Endothelial cell of hepatic sinusoid (primary cell): ENCODE data around the gene TMEM51.
"Not testable (repeated sequence)": the region's sequence is repeated elsewhere in the genome, so short reads cannot be mapped to it uniquely, and the experiment has no call there.

Source experiments
- in situ Hi-C: cut with HindIII; loops from 2 replicates; pipeline ENCODE4 v1.10.0; 2017; ENCODE audit warnings: low sequenced_read_pairs

The TMEM51 gene

DNA sequence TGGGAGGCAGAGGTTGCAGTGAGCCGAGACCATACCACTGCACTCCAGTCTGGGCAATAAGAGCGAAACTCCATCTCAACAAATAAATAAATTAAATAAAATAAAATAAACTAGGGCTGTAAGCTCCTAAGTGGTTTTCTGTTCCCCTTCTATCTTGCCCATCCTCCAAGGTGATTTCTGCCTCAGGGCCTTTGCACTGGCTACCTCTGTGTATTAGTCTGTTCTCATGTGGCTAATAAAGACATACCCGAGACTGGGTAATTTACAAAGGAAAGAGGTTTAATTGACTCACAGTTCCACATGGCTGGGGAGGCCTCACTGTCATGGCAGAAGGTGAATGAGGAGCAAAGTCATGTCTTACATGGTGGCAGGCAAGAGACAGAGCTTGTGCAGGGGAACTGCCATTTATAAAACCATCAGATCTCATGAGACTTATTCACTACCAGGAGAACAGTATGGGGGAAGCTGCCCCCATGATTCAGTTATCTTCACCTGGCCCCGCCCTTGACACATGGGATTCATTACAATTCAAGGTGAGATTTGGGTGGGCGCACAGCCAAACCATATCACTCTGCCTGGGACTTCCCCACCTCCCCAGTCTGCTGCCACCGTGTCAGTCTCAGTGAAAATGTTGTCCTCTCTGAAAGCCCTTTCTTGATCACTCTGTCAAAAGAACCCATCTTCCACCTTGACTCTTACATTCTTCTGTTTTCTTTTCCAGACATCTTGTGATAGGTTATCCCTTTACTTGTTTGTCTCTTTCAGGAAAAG, 22.0 kb downstream of the TMEM51 start:
- in situ Hi-C loops, result not testable (repeated sequence)

DNA sequence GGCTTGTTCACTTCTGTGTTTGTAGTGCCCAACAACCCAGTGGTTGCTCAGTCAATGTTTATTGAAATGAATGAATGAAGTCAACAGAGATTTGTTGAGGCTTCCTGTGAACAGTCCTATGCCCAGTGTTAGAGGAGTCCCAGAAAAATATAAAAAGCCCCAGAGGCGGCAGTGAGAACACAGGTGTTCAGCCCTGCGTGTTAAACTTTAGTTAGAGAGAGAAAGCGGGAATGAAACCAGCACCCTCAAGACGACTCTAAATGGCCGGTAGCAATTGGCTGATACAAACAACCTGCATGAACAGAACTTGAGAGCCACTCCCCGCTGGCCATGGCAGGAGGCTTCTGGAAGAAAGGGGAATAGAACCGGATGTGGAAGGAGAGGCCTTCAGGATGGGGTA, 22.6 kb downstream of the TMEM51 start:
- in situ Hi-C loops, result no loop called here

DNA sequence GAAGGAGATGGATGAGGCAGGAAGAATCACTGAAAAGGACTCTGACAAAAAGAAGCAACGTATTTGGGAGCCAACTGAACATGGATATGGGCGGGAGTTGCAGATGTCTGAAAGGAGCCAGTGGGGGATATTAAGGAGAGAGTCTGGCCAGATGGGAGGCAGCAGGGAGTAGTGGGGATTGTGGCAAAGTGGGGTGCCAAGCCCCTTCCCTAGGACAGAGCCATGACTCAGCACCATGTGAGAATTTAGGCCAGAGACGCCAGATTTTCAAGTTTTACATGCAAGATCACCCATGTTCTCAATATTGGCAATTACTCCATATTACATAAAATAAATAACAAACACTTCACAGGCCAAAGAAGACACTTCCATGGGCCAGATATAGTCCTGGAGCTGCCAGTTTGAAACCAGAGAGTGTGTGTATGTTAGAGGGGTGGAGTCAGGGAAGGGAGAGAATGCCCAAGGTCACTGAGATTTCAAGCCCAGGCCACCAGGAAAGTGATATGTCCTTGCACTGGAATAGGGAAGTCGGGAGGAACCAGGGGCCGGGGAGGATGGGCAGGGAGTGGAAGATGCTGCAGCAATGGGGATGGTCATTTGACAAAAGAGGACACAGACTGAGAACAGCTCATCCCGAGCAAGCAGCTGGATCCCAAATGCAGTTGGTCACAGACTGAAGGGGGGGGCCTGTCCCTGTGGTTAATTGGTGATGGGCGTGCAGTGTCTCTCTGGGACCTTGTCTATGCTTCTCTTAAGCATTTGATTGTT, 23.5 kb downstream of the TMEM51 start:
- in situ Hi-C loops, result no loop called here

DNA sequence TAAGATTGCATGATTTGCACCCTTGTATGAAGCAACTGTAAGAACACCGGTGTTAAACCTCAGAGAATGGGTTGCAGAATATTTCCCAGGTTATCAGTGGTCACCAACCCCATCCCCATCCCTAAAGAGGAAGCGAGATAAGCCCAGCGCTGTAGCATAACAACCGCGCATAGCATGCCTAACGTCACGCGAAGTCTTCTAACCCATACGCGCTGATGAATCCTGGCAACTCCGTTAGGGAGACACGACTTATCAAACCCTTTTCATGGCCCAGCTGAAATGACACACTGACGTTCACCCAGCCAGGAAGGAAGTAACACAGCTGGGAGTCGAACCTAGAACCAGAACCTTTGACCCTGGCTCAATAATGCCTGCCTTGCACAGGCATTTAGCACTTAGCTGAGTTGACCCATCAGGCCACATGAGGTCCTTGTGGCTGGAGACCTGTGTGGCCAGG, 24.2 kb downstream of the TMEM51 start:
- in situ Hi-C loops, result no loop called here

DNA sequence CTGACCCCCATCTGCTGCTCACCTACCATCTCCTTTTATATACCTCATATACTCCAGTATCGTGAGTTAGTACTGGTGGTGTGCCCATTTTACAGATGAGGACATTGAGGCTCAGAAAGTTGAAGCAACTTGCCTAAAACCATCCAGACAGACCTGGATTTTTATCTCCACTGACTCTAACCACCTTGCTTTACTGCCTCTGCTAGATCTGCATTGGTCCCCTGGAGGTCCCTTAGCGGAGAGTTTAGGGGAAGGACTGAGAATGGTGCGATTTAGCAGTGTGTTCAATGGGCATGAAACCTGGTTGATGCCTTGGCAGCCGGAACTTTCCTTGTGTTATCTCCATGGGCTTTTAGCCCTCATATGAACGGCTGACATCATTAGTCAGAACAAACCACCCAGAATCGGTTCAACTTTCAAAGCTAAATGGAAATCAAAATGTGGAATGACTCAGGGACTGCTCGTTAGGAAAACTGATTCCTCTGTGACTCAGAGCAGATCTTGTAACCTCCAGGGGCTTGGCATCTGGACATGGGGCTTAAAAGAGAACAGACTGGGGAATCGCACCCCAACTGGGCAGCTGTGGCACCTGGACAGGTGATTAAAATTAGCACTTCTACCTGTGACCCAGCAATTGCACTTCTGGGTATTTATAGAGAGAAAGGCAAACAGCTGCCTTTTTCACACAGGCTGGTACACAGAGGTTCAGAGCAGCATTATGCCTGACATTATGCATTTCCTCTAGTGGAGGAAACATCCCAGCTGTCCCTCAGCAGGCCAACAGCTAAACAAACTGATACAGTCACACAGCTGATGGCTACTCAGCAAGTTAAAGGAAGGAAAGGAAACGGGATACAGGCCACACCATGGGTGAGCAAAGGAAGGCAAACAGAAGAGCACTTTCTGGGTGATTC, 25.3 kb downstream of the TMEM51 start:
- in situ Hi-C loops, result no loop called here

DNA sequence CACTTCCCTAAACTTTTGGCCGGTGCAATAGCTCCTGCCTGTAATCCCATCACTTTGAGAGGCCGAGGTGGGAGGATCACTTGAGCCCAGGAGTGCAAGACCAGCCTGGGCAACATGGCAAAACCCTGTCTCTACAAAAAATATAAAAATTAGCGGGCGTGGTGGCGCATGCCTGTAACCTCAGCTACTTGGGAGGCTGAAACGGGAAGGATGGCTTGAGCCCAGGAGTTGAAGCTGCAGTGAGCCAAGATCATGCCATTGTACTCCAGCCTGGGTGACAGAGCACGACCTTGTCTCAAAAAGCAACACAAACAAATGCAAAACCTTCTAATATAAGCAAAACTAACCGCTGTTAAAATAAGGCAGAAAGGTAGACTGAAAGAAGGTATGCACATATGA, 25.9 kb downstream of the TMEM51 start:
- in situ Hi-C loops, result no loop called here

DNA sequence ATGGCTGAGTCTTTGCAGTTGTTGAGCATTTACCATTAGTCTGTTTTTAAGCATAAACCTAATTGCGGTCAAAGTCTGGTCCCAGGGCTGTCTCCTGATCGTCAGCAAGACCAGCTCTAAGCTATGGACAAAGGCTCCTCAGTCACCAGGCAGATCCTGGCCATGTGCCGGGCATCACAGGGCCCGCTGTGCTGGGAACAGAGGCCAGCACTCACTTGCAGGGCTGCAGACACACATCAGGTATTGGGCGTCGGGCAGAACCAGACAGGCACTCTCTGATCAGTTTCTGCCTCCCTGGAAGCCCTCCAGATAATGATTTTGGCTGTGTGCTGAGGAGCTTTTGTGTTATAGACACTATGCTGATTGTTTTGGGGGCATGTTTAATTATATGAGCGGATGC, 26.6 kb downstream of the TMEM51 start:
- in situ Hi-C loops, result no loop called here

DNA sequence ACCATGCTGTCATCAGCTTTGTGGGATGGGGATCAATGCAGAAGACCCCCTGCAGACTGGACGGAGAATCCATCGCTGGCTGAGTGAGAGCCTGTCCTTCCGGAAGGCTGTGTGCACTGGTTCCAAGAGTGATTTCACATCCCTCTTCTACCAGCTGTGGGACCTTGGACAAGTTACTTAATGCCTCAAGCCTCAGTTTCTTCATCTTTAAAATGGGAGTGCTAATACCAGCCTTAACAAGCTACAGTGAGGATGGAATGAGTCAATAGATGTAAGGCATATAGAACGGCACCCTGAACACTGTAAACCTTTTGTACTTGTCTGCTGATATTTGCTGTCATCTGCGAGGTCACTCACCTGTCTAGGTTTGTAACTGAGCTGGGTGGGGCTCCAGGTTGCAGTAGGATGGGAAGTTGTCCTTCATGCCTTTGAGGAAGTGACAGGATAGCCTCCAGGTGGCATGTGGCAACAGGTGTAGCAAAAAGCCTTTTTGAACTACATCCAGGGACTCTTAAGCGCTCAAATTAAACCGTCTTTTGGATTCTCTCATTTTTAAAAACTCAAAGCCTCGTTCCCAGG, 27.5 kb downstream of the TMEM51 start:
- in situ Hi-C loops, result no loop called here

DNA sequence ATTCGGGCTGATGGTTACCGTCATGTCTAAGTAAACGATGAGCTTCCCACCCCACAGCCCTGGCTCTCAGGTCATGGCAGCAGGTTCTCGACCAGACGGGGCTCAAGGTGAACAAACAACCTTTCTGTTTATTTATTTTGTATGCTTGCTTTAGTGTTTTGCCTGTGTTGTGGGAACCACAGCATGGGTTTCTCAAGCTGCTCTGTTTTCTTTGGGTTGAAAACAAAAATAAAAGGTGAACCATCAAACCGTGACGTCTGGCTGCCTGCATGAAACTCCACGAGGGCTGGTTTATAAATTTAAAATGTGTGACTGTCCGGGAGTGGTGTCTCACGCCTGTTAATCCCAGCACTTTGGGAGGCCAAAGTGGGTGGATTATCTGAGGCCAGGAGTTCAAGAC, 28.0 kb downstream of the TMEM51 start:
- in situ Hi-C loops, result no loop called here

DNA sequence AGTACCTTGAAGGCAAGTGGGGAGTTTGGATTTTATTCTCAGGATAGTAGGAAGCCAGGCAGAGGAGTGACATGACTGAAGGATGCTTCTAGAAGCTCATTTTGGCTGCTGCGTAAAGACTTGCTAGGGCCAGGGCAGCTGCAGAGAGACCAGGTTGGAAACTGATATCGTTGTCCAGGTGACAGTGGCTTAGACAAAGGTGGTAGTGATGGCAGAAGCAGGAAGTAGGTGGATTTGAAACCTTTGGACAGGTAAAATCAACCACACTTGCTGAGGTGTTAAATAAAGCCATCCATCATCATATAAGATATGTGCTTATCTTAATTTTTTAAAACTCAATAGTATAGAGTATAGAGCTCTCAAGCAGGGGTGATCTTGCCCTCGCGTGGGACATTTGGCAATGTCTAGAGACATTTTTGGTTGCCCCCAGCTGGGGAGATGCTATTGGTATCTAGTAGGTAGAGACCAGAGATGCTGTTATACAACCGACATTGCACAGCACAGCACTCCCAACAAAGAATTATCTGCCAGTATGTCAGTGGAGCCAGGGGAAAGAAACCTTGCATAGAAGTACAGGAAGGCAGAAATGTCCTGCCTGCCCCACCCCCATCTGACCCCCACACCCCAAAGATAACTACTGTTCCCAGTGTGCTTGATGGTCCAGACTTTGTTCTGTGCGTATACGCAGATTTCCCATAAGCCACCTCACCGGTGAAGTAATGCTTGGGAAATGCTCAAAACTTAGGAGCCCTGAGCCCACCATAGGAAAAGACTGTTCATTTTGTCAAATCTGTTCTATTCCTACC, 31.1 kb downstream of the TMEM51 start:
- in situ Hi-C loops, result no loop called here

DNA sequence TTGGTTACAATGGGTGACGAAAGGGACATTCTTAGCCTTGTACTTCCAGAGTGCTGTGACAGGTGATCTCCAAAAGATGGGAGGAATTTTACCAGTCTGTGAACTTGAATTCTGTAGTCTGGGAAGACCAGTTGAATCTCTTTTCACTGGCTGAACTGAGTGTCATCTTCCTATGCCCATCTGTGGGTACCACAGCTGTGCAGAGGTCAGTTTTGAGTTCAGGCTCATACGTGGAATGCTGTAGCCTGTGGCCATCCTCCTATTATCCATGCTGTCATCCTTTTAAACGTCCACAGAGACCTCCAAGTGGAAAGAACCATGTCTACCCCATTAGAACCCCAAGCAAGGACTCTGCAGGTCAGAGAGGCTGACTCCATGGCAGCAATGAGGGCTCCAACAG, 32.1 kb downstream of the TMEM51 start:
- in situ Hi-C loops, result no loop called here

DNA sequence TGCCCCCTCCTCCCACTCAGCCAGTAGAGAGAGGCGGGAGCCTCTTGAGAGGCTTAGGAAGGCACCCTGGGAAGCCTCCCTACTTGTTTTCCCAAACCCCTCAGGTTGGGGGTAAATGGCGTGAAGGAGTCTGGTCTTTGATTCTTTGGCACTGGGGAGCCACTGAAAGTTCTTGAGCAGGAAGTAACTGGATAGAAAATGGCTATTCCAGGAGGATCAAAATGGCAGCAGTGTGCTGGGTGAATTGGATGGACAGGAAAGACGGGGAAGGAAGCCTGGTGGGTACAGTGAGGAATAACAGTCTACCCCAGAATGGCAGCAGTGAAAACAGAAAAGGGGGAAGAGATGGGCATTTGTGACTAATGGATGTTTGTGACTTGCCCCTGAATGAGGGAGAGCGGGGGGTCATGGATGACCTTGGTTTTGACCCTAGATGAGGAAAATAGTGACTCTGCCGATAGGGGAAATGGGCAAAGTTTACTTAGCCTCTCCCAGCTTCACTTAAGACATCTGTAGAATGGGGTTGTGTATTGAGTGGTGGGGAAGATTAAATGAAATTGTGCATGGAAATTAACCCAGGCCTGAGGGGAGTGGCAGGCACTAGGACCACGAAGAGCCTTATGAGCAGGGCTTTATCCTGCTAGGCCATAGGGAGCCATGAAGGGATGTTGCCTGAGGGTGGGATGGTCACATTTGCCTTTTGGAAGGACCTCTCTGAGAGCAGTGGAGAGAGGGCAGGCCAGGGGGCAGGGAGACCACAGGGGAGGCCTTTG, 32.7 kb downstream of the TMEM51 start:
- in situ Hi-C loops, result no loop called here

DNA sequence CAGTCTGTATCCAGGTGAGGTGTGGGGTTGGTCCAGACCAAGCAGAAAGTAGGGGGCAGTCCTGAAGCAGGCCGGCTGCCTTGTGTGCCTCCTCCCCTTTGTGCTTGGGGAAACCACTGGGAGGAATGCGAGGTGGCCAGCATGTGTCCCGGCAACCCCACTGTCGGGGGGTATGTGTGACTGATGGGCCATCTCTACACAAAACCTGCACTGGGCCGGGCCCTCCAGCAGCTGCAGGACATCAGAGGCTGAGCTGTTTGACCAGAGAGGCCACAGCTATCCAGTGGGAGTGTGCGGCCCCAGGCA, 33.3 kb downstream of the TMEM51 start:
- in situ Hi-C loops, result no loop called here

DNA sequence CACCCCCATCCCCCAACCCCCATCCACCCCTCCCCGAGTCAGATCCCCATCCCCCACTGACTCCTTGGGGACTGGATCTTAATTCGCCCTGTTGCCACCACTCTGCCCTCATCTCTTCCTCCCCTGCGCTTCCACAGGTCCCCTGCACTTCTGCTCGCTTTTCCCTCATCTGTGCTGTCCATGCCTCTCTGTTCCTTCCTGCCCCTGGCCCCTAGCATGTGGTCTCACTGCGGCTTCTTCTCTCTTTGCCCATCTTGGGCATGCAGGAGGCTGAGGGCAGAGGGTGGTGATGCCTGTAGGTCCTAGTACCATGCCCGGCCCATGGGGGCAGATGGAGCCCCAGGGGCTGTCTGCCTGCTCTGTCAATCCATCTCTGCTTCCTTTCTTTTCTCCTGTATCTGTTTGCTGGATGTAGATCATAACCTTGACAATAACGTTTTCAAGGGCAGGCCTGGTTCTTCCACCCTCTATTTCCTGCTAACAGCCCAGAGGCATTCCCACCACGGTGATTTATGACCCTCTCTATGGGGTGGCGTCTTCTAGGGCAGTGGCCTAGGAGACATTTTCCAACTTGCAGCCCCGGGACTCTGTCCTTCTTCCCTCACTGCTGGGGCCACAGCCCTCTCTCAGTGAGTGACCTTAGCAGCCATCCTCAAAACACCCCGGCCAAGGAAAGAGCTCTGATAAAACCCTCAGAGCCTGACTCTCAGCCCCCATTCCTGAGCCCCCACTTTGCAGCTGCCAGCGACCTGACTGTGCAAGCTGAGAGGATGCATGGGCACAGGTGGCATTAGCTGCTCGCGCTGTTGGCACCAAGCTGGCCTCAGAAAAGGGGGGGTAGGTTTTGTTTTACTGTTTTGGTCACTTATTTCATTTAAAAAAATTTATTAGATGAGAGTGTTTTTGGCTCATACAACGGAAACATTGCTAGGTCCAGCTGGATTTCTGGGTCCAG, 33.9 kb downstream of the TMEM51 start:
- in situ Hi-C loops, result no loop called here

DNA sequence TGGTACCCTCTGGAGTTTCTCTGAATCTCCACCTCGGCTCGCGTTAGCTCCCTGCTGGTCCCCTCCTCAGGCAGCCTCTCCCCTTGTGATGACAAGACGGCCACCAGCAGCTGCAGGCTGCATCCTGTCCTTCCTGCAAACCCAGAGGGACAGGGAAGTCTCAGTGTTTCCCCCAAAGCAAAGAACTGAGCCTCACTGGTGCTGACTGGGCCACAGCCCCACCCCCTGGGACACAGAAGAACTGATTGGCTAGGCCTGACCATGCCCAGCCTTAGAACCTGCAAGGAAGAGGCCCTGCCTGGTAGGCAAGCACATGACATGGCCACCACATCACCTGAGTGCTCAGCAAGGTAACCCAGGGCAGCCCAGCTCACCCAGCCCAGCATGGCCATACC, 34.6 kb downstream of the TMEM51 start:
- in situ Hi-C loops, result no loop called here

DNA sequence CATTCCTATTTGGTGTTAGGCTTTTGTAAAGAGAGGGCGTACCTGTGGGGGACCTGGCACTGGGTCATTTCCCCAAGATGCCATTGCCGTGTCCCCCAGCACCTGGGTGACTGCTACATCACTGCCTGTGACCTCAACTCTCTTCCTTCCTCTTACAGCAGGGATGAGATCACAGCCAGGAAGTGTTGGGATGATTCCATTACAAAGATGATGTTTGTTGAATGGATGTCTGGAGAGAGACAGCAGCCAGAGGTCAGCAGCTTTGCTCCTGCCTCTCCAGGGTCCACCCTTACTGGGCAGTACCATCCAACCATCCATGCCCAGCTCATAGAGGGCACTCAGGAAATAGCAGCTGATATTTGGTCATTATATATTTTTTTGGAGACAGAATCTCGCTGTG, 35.1 kb downstream of the TMEM51 start:
- in situ Hi-C loops, result no loop called here

DNA sequence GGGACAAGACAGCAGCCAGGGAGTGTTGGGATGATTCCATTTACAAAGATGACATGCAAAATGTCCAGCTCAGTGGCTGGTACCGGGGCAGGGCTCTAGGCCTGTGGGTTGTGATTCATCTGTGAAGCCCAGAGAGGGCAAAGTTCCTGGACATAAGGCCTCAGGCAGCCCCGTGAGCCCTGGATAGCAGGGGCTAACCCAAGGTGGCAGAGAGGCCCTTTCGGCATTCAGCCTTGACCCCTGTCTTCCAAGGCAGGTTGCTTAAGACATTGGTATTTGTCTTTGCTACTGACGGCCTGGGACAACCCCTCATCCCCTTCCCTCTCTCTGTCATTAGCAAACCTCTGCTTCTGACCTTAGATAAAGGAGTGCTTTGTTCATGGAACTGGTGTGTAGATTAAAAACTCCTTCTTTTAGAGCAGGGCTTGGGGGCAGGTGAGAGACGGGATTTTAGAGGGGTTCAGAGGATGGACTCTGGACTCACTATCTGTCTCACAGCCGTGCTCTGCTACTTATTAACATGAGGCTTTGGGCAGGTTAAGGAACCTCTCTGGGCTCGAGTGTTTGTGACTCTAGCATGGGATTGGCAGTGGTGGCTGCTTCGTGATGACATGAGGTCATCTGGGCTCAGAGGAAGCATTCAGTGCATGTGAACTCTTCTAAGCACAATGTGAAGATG, 36.3 kb downstream of the TMEM51 start:
- in situ Hi-C loops, result no loop called here

DNA sequence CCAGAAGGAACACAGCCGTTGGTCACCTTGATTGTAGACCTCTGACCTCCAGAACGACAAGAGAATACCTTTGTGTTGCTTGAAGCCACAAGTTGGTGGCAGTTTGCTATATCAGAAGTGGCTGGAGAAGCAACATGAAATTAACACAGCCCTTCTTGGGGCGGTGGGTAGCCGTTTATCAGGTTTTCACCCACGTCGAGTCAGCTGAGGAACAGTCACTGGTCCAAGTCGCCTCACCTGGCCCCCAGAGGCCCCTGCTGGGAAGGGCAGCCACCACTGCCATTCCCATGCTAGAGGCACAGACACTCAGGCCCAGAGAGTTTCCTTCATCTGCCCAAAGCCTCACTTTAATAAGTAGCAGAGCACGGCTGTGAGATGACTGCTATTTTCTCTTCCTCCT, 37.7 kb downstream of the TMEM51 start:
- in situ Hi-C loops, result no loop called here
